ENCODE measurements around the gene EPS8L1. TPM values are rescaled to one million over a fixed set of nuclear protein-coding genes. Genes with fewer than 3 reads are reported as not detected.

Gene EPS8L1
- total RNA-seq, 1 experiment from 2014 or later: 62.1 TPM

DNA sequence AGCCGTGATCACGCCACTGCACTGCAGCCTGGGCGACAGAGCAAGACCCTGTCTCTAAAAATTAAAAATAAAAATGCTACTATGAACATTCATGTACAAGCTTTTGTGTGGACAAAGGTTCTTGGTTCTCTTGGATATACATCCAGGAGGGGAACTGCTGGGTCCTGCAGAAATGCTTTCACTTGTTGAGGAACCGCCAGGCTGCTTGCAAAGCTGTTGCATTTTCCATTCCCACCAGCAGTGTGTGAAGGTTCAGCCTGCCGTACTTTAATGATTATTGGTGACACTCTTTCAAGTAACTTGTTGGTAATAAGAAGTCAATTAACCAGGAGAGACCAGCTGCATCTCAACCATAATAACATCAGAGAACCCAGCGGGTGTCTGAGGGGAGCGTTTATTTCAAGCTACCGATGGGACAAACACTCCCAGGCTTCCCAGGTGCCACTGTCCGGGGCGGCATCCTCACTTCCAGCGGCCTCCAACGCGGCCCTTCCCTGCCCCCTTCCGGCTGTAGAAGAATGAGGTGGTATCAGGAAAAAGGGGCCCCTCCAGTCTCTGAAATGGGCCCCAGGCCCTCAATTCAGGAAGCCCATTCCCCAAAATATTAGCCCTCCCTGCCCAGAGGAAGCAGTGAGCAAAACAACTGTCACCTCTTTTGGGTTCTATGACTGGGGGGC lies 56.9 kb downstream of the EPS8L1 start (continued):
- TF ChIP-seq SP1 (IDR thresholded peaks at IDR 0.05; ENCODE audit: low read depth): no peak
- no peak for TF ChIP-seq SIN3A (IDR thresholded peaks at IDR 0.05; ENCODE audit: low read depth)
- no peak for TF ChIP-seq FOSL1 (IDR thresholded peaks at IDR 0.05; ENCODE audit: low read depth)
- TF ChIP-seq ELF1 (IDR thresholded peaks at IDR 0.05; ENCODE audit: borderline replicate concordance, low read depth): no peak

DNA sequence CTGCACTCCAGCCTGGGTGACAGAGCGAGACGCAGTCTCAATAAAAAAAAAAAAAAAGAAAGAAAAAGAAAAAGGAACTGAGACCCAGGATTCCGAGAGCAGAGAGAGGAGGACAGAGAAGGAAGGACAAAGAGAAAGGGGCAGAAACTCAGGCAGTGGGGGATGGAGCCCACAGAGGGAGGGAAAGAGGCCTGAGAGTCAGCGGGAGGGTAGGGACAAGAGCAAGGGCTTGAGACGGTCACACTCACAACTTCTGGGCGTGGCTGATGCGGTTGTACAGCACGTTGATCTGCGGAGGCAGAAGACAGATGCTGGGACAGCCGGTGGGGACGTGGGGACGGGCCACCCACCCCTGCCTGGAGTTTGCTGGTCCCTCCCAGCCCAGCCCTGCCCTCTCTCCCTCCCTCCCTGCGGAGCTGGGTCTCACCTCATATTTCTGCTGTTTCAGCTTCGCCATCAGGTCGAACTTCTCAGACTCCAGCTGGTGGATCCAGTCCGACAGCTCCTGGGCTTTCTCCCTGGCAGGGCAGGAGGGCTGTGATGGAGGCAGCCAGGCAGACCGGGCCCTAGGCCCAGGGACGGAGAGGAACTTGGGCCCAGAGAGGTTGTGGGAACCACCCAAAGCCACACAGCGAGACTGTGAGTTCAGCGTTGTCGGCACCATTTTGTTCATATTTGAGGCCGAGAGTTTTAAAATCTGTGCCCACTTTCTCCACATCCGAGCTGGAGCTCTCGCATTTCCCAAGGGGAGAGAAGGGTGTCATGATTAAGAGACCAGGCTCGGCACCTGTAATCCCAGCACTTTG lies 58.2 kb downstream of the EPS8L1 start:
- Histone ChIP-seq H3K9me2 (ENCODE audit: insufficient read depth) (no peaks in the 10 kb centered on the region), H2AFZ (ENCODE audit: low read depth, low read length, poor library complexity, severe bottlenecking) (no peak overlapping the region), H3K27me3 (ENCODE audit: insufficient read depth, low read length) (no peaks in the 10 kb centered on the region), H4K20me1 (ENCODE audit: insufficient read depth) (no peaks in the 10 kb centered on the region), H3K4me2 (ENCODE audit: low read length) (no peak overlapping the region), H3K4me1 (ENCODE audit: control insufficient read depth in 1 of 2, insufficient read depth in 2 of 2, low read length in 2 of 2) (0 out of 4 replicates have a peak, but pooled peaks cover 0 to 3% of the 10 kb centered on the region in 2 experiments), H3K27ac (ENCODE audit: low read depth, low read length) (no peak overlapping the region), H3K9ac (ENCODE audit: low read length) (no peak overlapping the region), H3K79me2 (ENCODE audit: insufficient read depth, low read length) (no peaks in the 10 kb centered on the region), H3K9me3 (ENCODE audit: control insufficient read depth in 1 of 2, insufficient read depth in 1 of 2, low read depth in 1 of 2, low read length in 2 of 2) (no peaks in the 10 kb centered on the region), H3K36me3 (ENCODE audit: control insufficient read depth in 1 of 2, insufficient read depth in 2 of 2, low read length in 2 of 2) (peaks cover 0 to 13% of the 10 kb centered on the region in 2 experiments; a peak in 2 of 4 replicates), H3K4me3 (replicated peaks in 1 of 2; ENCODE audit: low read depth in 1 of 2, low read length in 2 of 2) (no peak overlapping the region)
- TF ChIP-seq CTCF (IDR thresholded peaks at IDR 0.05 in 2 of 3, conservative IDR thresholded peaks at IDR 0.05 in 1 of 3; ENCODE audit: borderline replicate concordance in 1 of 3, insufficient read depth in 1 of 3, low read depth in 2 of 3, low read length in 2 of 3) (no peak), EGR1 (IDR thresholded peaks at IDR 0.05; ENCODE audit: low read depth) (no peak), CBX3 (IDR thresholded peaks at IDR 0.05; ENCODE audit: low read depth) (no peak)
- ChIA-PET POLR2A (interaction anchor here (0.6 kb wide), 1 partner anchor 13 kb away, joined by 4 read pairs; no protein-coding TSS in a partner anchor), CTCF (no interaction called here), RAD21 (ENCODE audit: low non-redundant PET in 1 of 2, low total read pairs in 2 of 2, uncharacterized antibody in 2 of 2, unreplicated experiment in 2 of 2) (no interaction called here)
- intact Hi-C loops (cut with micrococcal nuclease): no loop called here
- DNase-seq (ENCODE audit: low read depth, low spot score) (no peak), ATAC-seq (no peak)
- no TSS peak for BruUV-seq (replicated peaks)

All from HCT116 (cell line).